Endothelial cell (in vitro differentiated cells): ENCODE data around the gene GLP2R. TPM values are rescaled to one million over a fixed set of nuclear protein-coding genes. Genes with fewer than 3 reads are reported as not detected.

Source experiments
- DNase-seq: peaks from one replicate; pipeline ENCODE4 v3.0.0; 2021; ENCODE audit warnings: low spot score
- H3K27ac Mint-ChIP-seq: one replicate; pipeline ENCODE4 v1.8.0; 2021; ENCODE audit warnings: mixed read lengths, inconsistent platforms; ENCODE audit not compliant: unreplicated experiment
- H3K27me3 Mint-ChIP-seq: one replicate; pipeline ENCODE4 v1.8.0; 2021; ENCODE audit warnings: mild to moderate bottlenecking, moderate library complexity, mixed read lengths, inconsistent platforms; ENCODE audit not compliant: unreplicated experiment
- H3K36me3 Mint-ChIP-seq: one replicate; pipeline ENCODE4 v1.8.0; 2021; ENCODE audit warnings: mild to moderate bottlenecking, low read depth, mixed read lengths, inconsistent platforms; ENCODE audit not compliant: unreplicated experiment
- H3K4me1 Mint-ChIP-seq: one replicate; pipeline ENCODE4 v1.8.0; 2021; ENCODE audit warnings: mild to moderate bottlenecking, mixed read lengths, inconsistent platforms; ENCODE audit not compliant: unreplicated experiment
- H3K4me3 Mint-ChIP-seq: one replicate; pipeline ENCODE4 v1.8.0; 2021; ENCODE audit warnings: mild to moderate bottlenecking, mixed read lengths, inconsistent platforms; ENCODE audit not compliant: unreplicated experiment
- H3K9me3 Mint-ChIP-seq: one replicate; pipeline ENCODE4 v1.8.0; 2021; ENCODE audit warnings: mixed read lengths, inconsistent platforms; ENCODE audit not compliant: unreplicated experiment
- total RNA-seq: library from RNA; stranded (reverse); fragmentation: NEBNext Ultra II Directional; extraction: Animal tissue kit (Norgen Biotek cat#: 25700); gene quantifications from one replicate; pipeline ENCODE4 v1.2.1, GENCODE V29; 2021; ENCODE audit not compliant: unreplicated experiment
- TF ChIP-seq, protein P1 (sequence below): fragments of 200-600 bp; sonication (generic); IDR thresholded peaks from one replicate; pipeline ENCODE4 v1.5.0; 2021; ENCODE audit warnings: antibody characterized with exemption; ENCODE audit not compliant: unreplicated experiment

The GLP2R gene
- total RNA-seq, 1 donor from 2014 or later: 0.15 TPM

DNA sequence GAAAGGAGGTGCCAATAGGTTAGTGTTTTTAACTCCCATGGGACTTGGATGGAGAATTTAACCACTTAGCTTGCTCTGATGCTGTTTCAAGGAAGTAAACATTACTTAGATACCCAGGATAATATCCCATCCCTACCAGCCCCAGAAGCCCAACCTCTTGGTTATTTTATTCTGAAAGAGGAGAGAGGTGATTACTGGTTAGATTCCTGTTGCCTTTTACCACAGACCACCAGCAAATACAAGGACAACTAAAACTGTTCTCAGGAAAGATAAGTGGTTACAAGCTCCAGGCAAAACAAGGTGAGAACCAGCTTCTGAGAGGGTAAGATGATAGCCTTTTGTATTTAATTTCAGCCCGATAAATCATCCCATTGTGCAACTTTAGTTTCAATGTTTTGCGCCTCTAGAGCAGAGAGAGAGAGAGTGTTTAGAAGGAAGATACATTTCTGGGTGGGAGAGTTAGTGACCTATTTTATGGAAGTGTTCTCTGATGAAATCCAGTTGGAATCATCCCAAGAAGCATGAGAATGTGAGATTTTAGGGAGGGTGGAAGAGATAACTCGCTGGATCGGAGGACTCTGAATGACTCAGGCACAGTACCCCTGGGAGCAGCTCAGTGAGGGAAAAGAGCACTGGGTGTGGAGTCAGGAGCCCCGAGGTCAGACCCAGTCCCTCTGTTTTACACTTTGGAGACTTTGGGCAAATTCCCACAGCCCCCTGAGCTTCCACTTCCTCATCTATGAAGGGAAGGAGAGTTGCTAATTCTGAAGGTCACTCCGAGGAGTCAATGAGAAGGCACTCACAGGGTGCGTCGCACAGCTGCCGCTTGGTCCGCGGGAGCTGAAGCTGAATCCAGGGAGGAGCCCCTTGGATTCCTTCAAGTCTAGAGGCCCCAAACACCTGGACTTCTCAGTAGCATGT is 12.1 kb downstream of the GLP2R start:
- no peaks in the 10 kb centered on the region for H3K4me1 Mint-ChIP-seq
- H3K36me3 Mint-ChIP-seq: no peaks in the 10 kb centered on the region
- TF ChIP-seq, protein P1, sequence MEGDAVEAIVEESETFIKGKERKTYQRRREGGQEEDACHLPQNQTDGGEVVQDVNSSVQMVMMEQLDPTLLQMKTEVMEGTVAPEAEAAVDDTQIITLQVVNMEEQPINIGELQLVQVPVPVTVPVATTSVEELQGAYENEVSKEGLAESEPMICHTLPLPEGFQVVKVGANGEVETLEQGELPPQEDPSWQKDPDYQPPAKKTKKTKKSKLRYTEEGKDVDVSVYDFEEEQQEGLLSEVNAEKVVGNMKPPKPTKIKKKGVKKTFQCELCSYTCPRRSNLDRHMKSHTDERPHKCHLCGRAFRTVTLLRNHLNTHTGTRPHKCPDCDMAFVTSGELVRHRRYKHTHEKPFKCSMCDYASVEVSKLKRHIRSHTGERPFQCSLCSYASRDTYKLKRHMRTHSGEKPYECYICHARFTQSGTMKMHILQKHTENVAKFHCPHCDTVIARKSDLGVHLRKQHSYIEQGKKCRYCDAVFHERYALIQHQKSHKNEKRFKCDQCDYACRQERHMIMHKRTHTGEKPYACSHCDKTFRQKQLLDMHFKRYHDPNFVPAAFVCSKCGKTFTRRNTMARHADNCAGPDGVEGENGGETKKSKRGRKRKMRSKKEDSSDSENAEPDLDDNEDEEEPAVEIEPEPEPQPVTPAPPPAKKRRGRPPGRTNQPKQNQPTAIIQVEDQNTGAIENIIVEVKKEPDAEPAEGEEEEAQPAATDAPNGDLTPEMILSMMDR: no peak
- no peak for DNase-seq
- peaks cover 8% of the 10 kb centered on the region for H3K27me3 Mint-ChIP-seq
- H3K9me3 Mint-ChIP-seq: no peaks in the 10 kb centered on the region
- H3K4me3 Mint-ChIP-seq: no peak overlapping the region
- no peak overlapping the region for H3K27ac Mint-ChIP-seq

DNA sequence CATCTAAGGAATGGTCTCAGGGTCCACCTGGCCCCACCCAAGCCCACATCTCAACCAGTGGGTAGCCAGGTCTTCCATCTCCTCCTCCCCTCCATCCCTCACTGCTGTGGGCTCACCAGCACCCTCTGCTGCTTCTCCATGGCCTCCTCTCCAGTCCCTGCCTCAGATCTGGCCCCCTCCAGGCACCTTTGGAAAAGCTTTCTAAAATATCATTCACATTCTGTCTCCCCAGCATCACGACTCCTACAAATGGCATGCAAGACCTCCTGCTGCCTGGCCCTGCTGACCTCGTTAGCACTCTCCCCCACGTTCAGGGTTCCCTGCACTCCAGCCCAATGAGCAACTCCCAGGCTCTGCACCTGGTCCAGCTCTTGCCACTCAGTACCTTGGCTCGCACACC is 13.7 kb downstream of the GLP2R start:
- no peaks in the 10 kb centered on the region for H3K4me1 Mint-ChIP-seq
- H3K36me3 Mint-ChIP-seq: no peaks in the 10 kb centered on the region
- no peak for DNase-seq
- TF ChIP-seq, protein P1: no peak
- no peak overlapping the region for H3K4me3 Mint-ChIP-seq
- no peaks in the 10 kb centered on the region for H3K9me3 Mint-ChIP-seq
- peaks cover 10% of the 10 kb centered on the region for H3K27me3 Mint-ChIP-seq
- no peak overlapping the region for H3K27ac Mint-ChIP-seq

DNA sequence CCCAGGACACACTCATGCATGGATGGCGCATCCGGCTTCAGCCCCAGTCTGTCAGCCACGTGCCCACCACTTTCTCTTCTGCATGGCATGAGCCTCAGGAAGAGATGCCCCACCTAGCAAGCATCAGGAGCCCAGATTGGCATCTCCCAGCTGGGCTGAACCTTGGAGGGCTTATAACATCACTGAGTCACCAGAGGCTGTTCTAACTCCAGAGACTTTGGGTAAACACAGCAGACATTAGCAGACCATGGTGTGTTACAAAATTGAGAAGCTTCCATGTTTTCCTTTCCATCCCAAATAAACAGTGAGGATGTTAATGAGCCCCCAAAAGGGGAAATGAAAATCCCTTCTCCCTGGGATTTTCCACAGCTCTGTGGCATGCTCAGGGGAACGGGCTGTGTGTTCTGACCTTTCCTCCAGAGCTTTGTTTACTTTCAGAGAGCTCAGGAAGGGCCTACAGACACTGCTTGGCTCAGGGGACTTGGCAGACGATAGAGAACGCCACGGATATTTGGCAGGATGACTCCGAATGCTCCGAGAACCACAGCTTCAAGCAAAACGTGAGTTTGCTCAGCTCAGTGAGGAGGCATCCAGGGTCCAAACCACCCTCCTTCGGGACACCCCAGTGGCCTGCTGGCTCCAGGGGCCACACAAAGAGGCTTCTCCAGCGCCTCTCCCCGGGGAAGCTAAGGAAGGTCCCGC is 16.5 kb downstream of the GLP2R start:
- H3K9me3 Mint-ChIP-seq: no peaks in the 10 kb centered on the region
- no peaks in the 10 kb centered on the region for H3K4me1 Mint-ChIP-seq
- H3K27ac Mint-ChIP-seq: no peak overlapping the region
- TF ChIP-seq, protein P1: no peak
- no peak for DNase-seq
- no peak overlapping the region for H3K4me3 Mint-ChIP-seq
- peaks cover 10% of the 10 kb centered on the region for H3K27me3 Mint-ChIP-seq
- H3K36me3 Mint-ChIP-seq: no peaks in the 10 kb centered on the region

DNA sequence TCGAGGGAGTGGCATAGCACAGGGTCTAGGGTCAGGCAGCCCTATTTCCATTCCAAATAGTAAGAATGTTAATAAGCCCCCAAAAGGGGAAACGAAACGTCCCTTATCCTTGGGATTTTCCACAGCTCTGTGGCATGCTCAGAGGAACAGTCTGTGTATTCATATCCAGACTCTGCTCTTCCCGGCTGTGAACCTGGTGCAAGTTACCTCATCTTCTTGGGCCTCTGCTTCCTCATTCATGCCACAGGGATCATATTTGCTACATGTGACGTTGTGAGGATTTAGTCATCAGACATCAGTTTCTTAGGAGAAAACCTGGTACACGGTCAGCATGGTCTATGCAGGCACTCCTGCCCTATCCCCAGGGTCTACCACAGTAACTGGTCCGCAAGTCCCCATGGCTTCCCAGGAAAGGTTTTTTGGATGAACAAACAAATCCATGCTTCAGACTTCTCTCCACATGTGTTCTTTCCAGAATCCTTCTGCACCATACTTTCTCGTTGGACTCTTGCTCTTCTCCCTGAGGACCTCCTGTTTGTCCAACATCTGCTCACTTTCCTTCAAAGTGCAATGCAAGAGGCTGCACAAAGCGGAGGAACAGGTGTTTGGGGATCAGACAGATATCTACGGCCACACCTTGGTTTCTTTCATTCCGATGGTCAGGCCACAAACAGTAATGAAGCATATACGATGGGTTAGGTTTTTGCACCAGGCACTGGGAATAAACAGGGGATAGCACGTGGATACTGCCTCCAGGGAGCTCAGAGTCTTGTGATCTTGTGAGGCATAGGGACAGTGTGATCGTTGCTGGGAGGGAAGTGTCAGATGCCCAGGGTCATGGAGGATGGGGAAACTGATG is 17.7 kb downstream of the GLP2R start:
- H3K9me3 Mint-ChIP-seq: no peaks in the 10 kb centered on the region

More for the DNA sequence above, 17.7 kb downstream of the GLP2R start:
- no peak for DNase-seq
- TF ChIP-seq, protein P1: no peak
- no peaks in the 10 kb centered on the region for H3K36me3 Mint-ChIP-seq
- H3K27me3 Mint-ChIP-seq: peaks cover 10% of the 10 kb centered on the region
- H3K4me1 Mint-ChIP-seq: no peaks in the 10 kb centered on the region
- H3K4me3 Mint-ChIP-seq: no peak overlapping the region
- no peak overlapping the region for H3K27ac Mint-ChIP-seq
